Limb (tissue), 2 donors: ENCODE results near the gene KDM4E.

ENCODE experiments used
- DNase-seq, 2 donors: peaks; one replicate each; pipeline ENCODE4 v3.0.0-alpha.2; 2016; ENCODE audit errors: extremely low spot score in 2 of 2

The KDM4E gene

GRCh38 chr11:95050595-95051202, 25.6 kb downstream of the KDM4E start:
- no peak for DNase-seq

- no peak for DNase-seq
These were observed 29.3 kb downstream of the KDM4E start for GRCh38 chr11:95054356-95054755.

GRCh38 chr11:95055283-95055897, 30.3 kb downstream of the KDM4E start:
- DNase-seq: no peak

GRCh38 chr11:95057959-95058358, 32.9 kb downstream of the KDM4E start:
- no peak for DNase-seq

- no peak for DNase-seq
These were observed 33.6 kb downstream of the KDM4E start for GRCh38 chr11:95058621-95059020.

GRCh38 chr11:95059046-95059445, 34.0 kb downstream of the KDM4E start:
- DNase-seq: no peak

GRCh38 chr11:95065336-95065735, 40.3 kb downstream of the KDM4E start:
- no peak for DNase-seq

GRCh38 chr11:95066716-95067038, 41.6 kb downstream of the KDM4E start, which contains the start of gene SRSF8:
SRSF8 (plus strand) TSS chr11:95066919; CDS start chr11:95067227, 308 bp downstream.
- DNase-seq: no peak

- peak; percentile 77 to 90 for DNase-seq
These were observed 42.2 kb downstream of the KDM4E start for GRCh38 chr11:95067039-95067840.

GRCh38 chr11:95067841-95068219, 42.8 kb downstream of the KDM4E start:
- DNase-seq: no peak

- peak; percentile 73 to 83 for DNase-seq
These were observed 43.5 kb downstream of the KDM4E start for GRCh38 chr11:95068549-95068948.

- DNase-seq: no peak
These were observed 45.4 kb downstream of the KDM4E start for GRCh38 chr11:95070471-95070870.

GRCh38 chr11:95072948-95073347, 47.9 kb downstream of the KDM4E start:
- DNase-seq: no peak

- DNase-seq: no peak
These were observed 49.9 kb downstream of the KDM4E start for GRCh38 chr11:95074792-95075563.

- DNase-seq: no peak
These were observed 51.4 kb downstream of the KDM4E start for GRCh38 chr11:95076416-95076815.

- DNase-seq: no peak
These were observed 51.9 kb downstream of the KDM4E start for GRCh38 chr11:95076981-95077380.
